HFF-Myc (cell line): ENCODE data around the gene SYNPR.

Experiments
- DNase-seq: peaks from one replicate; pipeline ENCODE4 v3.0.0-alpha.2; 2011; ENCODE audit warnings: low read depth; ENCODE audit errors: extremely low read depth
- H3K4me3 ChIP-seq: replicated peaks from 2 replicates; pipeline ENCODE4 v1.5.1; 2011; ENCODE audit warnings: low read depth, mild to moderate bottlenecking, control low read depth, low read length
- CTCF ChIP-seq: IDR thresholded peaks from 2 replicates; pipeline ENCODE4 v1.5.1; 2012; ENCODE audit warnings: mild to moderate bottlenecking, low read depth, low read length, control low read depth; ENCODE audit errors: missing control alignments

Gene SYNPR

GRCh38 chr3:63662500-63662899 is 384.4 kb downstream of the SYNPR start:
- H3K4me3 ChIP-seq: no peak overlapping the region
- no peak for DNase-seq
- TF ChIP-seq CTCF: no peak
